Lower leg skin (tissue), 3 donors: Measurements from ENCODE around the gene TUBGCP6.

Source experiments
- POLR2A ChIP-seq, 2 donors: fragments of 450-650 bp; IDR thresholded peaks; one replicate each; pipeline ENCODE4 v1.6.1; 2016 to 2017; ENCODE audit warnings: antibody characterized with exemption in 2 of 2, mild to moderate bottlenecking in 1 of 2, moderate library complexity in 1 of 2
- TF ChIP-seq, protein P1 (sequence below), 3 donors: fragments of 450-650 bp; IDR thresholded peaks; one replicate each; pipeline ENCODE4 v1.5.1; 2016; ENCODE audit warnings: antibody characterized with exemption in 3 of 3, mild to moderate bottlenecking in 3 of 3, moderate library complexity in 2 of 3

DNA sequence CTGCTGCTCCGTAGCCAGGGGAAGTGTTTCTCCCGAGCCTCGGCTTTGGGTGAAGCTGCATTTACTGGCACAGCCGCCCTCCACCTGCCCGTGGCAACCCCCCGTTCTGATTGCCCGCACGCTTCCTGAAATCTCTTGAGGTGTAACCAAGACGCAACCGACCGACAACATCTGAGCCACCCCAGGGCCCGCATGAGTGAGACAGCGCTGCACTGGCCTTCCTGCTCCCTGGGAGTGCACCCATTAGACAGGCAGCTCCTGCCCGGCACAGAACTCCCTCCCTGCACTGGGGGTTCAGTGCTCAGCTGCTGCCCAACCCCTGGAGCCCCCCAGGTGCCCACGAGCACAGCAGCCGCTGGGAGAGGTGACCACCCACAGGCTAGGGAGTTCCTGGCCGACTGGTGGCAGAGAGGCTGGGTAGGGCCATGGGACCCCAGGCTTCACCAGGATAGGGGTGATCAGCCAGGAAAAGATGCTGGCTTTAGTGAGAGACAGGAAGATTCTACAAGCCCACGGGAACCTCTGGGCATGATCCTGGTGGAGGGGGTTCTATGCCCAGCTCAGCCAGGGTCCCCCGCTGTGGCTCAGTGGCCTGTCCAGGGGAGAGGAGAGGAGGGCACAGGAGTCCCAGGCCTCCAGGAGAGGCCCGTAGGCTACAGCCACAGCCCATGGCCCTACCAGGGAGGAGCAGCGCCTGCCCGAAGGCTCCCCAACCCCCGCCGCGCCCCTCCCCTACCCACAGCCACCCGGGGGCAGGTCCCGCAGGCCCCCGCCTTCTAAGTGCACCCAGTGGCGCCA, 48.0 kb upstream of the TUBGCP6 start:
- TF ChIP-seq POLR2A (IDR thresholded peaks at IDR 0.05): no peak
- TF ChIP-seq, protein P1, sequence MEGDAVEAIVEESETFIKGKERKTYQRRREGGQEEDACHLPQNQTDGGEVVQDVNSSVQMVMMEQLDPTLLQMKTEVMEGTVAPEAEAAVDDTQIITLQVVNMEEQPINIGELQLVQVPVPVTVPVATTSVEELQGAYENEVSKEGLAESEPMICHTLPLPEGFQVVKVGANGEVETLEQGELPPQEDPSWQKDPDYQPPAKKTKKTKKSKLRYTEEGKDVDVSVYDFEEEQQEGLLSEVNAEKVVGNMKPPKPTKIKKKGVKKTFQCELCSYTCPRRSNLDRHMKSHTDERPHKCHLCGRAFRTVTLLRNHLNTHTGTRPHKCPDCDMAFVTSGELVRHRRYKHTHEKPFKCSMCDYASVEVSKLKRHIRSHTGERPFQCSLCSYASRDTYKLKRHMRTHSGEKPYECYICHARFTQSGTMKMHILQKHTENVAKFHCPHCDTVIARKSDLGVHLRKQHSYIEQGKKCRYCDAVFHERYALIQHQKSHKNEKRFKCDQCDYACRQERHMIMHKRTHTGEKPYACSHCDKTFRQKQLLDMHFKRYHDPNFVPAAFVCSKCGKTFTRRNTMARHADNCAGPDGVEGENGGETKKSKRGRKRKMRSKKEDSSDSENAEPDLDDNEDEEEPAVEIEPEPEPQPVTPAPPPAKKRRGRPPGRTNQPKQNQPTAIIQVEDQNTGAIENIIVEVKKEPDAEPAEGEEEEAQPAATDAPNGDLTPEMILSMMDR (IDR thresholded peaks at IDR 0.05): no peak
